GM18861 (cell line): ENCODE measurements around the gene ZNF487.
"Not testable (repeated sequence)": the region's sequence is repeated elsewhere in the genome, so short reads cannot be mapped to it uniquely, and the experiment has no call there.

ENCODE experiments used
- ATAC-seq: cut with Tn5 transposase; IDR thresholded peaks from one replicate; pipeline ENCODE4 v1.9.1; 2021; ENCODE audit not compliant: unreplicated experiment

The ZNF487 gene

GRCh38 chr10:43430926-43431663 lies 5.8 kb upstream of the ZNF487 start:
- no peak for ATAC-seq

GRCh38 chr10:43437141-43437870 lies 395 bp downstream of the ZNF487 start:
- ATAC-seq, result no peak

GRCh38 chr10:43440463-43441134 lies 3.7 kb downstream of the ZNF487 start:
- ATAC-seq, result no peak

GRCh38 chr10:43444323-43444722 lies 7.4 kb downstream of the ZNF487 start:
- no peak for ATAC-seq

- no peak for ATAC-seq
Observed at GRCh38 chr10:43444897-43445466, 8.1 kb downstream of the ZNF487 start.

GRCh38 chr10:43446219-43447017 lies 9.5 kb downstream of the ZNF487 start:
- not testable (repeated sequence) for ATAC-seq

- ATAC-seq, result no peak
Observed at GRCh38 chr10:43448742-43449141, 11.8 kb downstream of the ZNF487 start.

GRCh38 chr10:43452356-43452914 lies 15.5 kb downstream of the ZNF487 start:
- ATAC-seq, result no peak

- ATAC-seq, result peak; percentile 27
Observed at GRCh38 chr10:43453266-43453831, 16.4 kb downstream of the ZNF487 start.

- ATAC-seq, result not testable (repeated sequence)
Observed at GRCh38 chr10:43454025-43454424, 17.1 kb downstream of the ZNF487 start.

GRCh38 chr10:43456561-43456960 lies 19.6 kb downstream of the ZNF487 start:
- ATAC-seq, result not testable (repeated sequence)

GRCh38 chr10:43458227-43458626 lies 21.3 kb downstream of the ZNF487 start:
- ATAC-seq, result no peak

GRCh38 chr10:43461950-43462349 lies 25.0 kb downstream of the ZNF487 start:
- peak; percentile 79 for ATAC-seq

GRCh38 chr10:43465086-43465735 lies 28.3 kb downstream of the ZNF487 start:
- not testable (repeated sequence) for ATAC-seq

GRCh38 chr10:43465736-43466120 lies 28.8 kb downstream of the ZNF487 start:
- not testable (repeated sequence) for ATAC-seq

GRCh38 chr10:43471146-43471545 lies 34.2 kb downstream of the ZNF487 start:
- ATAC-seq, result no peak

- no peak for ATAC-seq
Observed at GRCh38 chr10:43471935-43472720, 35.2 kb downstream of the ZNF487 start.

- ATAC-seq, result no peak
Observed at GRCh38 chr10:43479275-43479674, 42.4 kb downstream of the ZNF487 start.
